HEK293T (cell line): ENCODE data around the gene CCDC40.

ENCODE experiments used
- ELF4 ChIP-seq: fragments of 450-650 bp; IDR thresholded peaks from 2 replicates; pipeline ENCODE4 v1.6.1; 2017; ENCODE audit warnings: antibody characterized with exemption
- NFRKB ChIP-seq: fragments of 450-650 bp; IDR thresholded peaks from 2 replicates; pipeline ENCODE4 v1.6.1; 2016; ENCODE audit warnings: mild to moderate bottlenecking, moderate library complexity
- PKNOX1 ChIP-seq: fragments of 450-650 bp; IDR thresholded peaks from 2 replicates; pipeline ENCODE4 v1.6.1; 2016
- SP1 ChIP-seq: fragments of 450-650 bp; IDR thresholded peaks from 2 replicates; pipeline ENCODE4 v1.6.1; 2017
- TARDBP ChIP-seq: fragments of 450-650 bp; IDR thresholded peaks from 2 replicates; pipeline ENCODE4 v1.6.1; 2016

- no peak for TF ChIP-seq PKNOX1
- TF ChIP-seq SP1 = no peak
- no peak for TF ChIP-seq ELF4
- TF ChIP-seq TARDBP = no peak
- TF ChIP-seq NFRKB = no peak
These were observed 82.3 kb downstream of the CCDC40 start for GRCh38 chr17:80118601-80119270.
